Skeletal muscle satellite cell (primary cell): ENCODE results near the gene SDK1.
"Not testable (repeated sequence)": the region's sequence is repeated elsewhere in the genome, so short reads cannot be mapped to it uniquely, and the experiment has no call there.

Source experiments
- H3K27me3 ChIP-seq: 2 replicates; pipeline ENCODE4 v1.7.0; 2013; ENCODE audit warnings: low read length; ENCODE audit not compliant: control insufficient read depth, insufficient read depth
- H3K36me3 ChIP-seq: 2 replicates; pipeline ENCODE4 v1.7.0; 2013; ENCODE audit warnings: mild to moderate bottlenecking, control low read depth, low read length; ENCODE audit not compliant: insufficient read depth
- H3K4me1 ChIP-seq: 2 replicates; pipeline ENCODE4 v1.7.0; 2013; ENCODE audit warnings: low read length; ENCODE audit not compliant: control insufficient read depth, insufficient read depth
- H3K4me2 ChIP-seq: 2 replicates; pipeline ENCODE4 v1.7.0; 2013; ENCODE audit warnings: mild to moderate bottlenecking, low read length
- H3K4me3 ChIP-seq: 2 replicates; pipeline ENCODE4 v1.7.0; 2013; ENCODE audit warnings: low read length
- H3K9ac ChIP-seq: 2 replicates; pipeline ENCODE4 v1.7.0; 2013; ENCODE audit warnings: mild to moderate bottlenecking, low read depth, low read length, moderate library complexity
- H3K9me3 ChIP-seq: replicated peaks from 2 replicates; pipeline ENCODE4 v1.7.0; 2013; ENCODE audit warnings: mild to moderate bottlenecking, control low read depth, low read length

SDK1 gene

GRCh38 chr7:4079366-4079765, 778.3 kb downstream of the SDK1 start:
- Histone ChIP-seq H3K4me3 (no peak overlapping the region), H3K9ac (no peak overlapping the region), H3K36me3 (peaks cover 6% of the 10 kb centered on the region), H3K4me1 (no peaks in the 10 kb centered on the region), H3K4me2 (no peak overlapping the region), H3K27me3 (no peaks in the 10 kb centered on the region), H3K9me3 (no peaks in the 10 kb centered on the region)

GRCh38 chr7:4079956-4080355, 778.9 kb downstream of the SDK1 start:
- no peaks in the 10 kb centered on the region for H3K9me3 ChIP-seq
- no peak overlapping the region for H3K4me3 ChIP-seq
- no peak overlapping the region for H3K9ac ChIP-seq
- H3K4me2 ChIP-seq, result no peak overlapping the region
- H3K36me3 ChIP-seq, result peaks cover 6% of the 10 kb centered on the region
- no peaks in the 10 kb centered on the region for H3K27me3 ChIP-seq
- H3K4me1 ChIP-seq, result no peaks in the 10 kb centered on the region

GRCh38 chr7:4080954-4081353, 779.9 kb downstream of the SDK1 start:
- Histone ChIP-seq H3K27me3 (no peaks in the 10 kb centered on the region), H3K4me3 (no peak overlapping the region), H3K36me3 (peaks cover 6% of the 10 kb centered on the region), H3K4me1 (no peaks in the 10 kb centered on the region), H3K4me2 (no peak overlapping the region), H3K9me3 (no peaks in the 10 kb centered on the region), H3K9ac (no peak overlapping the region)

- Histone ChIP-seq H3K4me2 (no peak overlapping the region), H3K9me3 (no peaks in the 10 kb centered on the region), H3K9ac (no peak overlapping the region), H3K27me3 (no peaks in the 10 kb centered on the region), H3K4me3 (no peak overlapping the region), H3K36me3 (no peaks in the 10 kb centered on the region), H3K4me1 (no peaks in the 10 kb centered on the region)
Observed at GRCh38 chr7:4083513-4083912, 782.5 kb downstream of the SDK1 start.

GRCh38 chr7:4084271-4084670, 783.2 kb downstream of the SDK1 start:
- no peaks in the 10 kb centered on the region for H3K27me3 ChIP-seq
- no peaks in the 10 kb centered on the region for H3K36me3 ChIP-seq
- no peak overlapping the region for H3K4me3 ChIP-seq
- no peak overlapping the region for H3K9ac ChIP-seq
- H3K4me2 ChIP-seq, result no peak overlapping the region
- H3K9me3 ChIP-seq, result no peaks in the 10 kb centered on the region
- no peaks in the 10 kb centered on the region for H3K4me1 ChIP-seq

GRCh38 chr7:4085937-4086691, 785.1 kb downstream of the SDK1 start:
- H3K4me1 ChIP-seq, result no peaks in the 10 kb centered on the region
- H3K9me3 ChIP-seq, result no peaks in the 10 kb centered on the region
- H3K4me2 ChIP-seq, result no peak overlapping the region
- H3K9ac ChIP-seq, result no peak overlapping the region
- H3K36me3 ChIP-seq, result no peaks in the 10 kb centered on the region
- no peak overlapping the region for H3K4me3 ChIP-seq
- H3K27me3 ChIP-seq, result no peaks in the 10 kb centered on the region

- Histone ChIP-seq H3K4me2 (no peak overlapping the region), H3K9me3 (no peaks in the 10 kb centered on the region), H3K36me3 (no peaks in the 10 kb centered on the region), H3K4me1 (no peaks in the 10 kb centered on the region), H3K9ac (no peak overlapping the region), H3K4me3 (no peak overlapping the region), H3K27me3 (no peaks in the 10 kb centered on the region)
Observed at GRCh38 chr7:4086723-4087122, 785.7 kb downstream of the SDK1 start.

- Histone ChIP-seq H3K4me3 (no peak overlapping the region), H3K4me2 (no peak overlapping the region), H3K4me1 (no peaks in the 10 kb centered on the region), H3K36me3 (no peaks in the 10 kb centered on the region), H3K9me3 (no peaks in the 10 kb centered on the region), H3K27me3 (no peaks in the 10 kb centered on the region), H3K9ac (no peak overlapping the region)
Observed at GRCh38 chr7:4091767-4092166, 790.7 kb downstream of the SDK1 start.

- Histone ChIP-seq H3K4me3 (no peak overlapping the region), H3K4me1 (no peaks in the 10 kb centered on the region), H3K27me3 (no peaks in the 10 kb centered on the region), H3K36me3 (no peaks in the 10 kb centered on the region), H3K9me3 (no peaks in the 10 kb centered on the region), H3K9ac (no peak overlapping the region), H3K4me2 (no peak overlapping the region)
Observed at GRCh38 chr7:4093035-4093434, 792.0 kb downstream of the SDK1 start.

GRCh38 chr7:4093483-4093882, 792.4 kb downstream of the SDK1 start:
- Histone ChIP-seq H3K27me3 (no peaks in the 10 kb centered on the region), H3K4me1 (no peaks in the 10 kb centered on the region), H3K9ac (no peak overlapping the region), H3K36me3 (no peaks in the 10 kb centered on the region), H3K4me3 (no peak overlapping the region), H3K4me2 (no peak overlapping the region), H3K9me3 (no peaks in the 10 kb centered on the region)

GRCh38 chr7:4094158-4094557, 793.1 kb downstream of the SDK1 start:
- not testable (repeated sequence) for H3K27me3 ChIP-seq, H3K4me1 ChIP-seq, H3K4me3 ChIP-seq, H3K9ac ChIP-seq, H3K4me2 ChIP-seq, H3K36me3 ChIP-seq, H3K9me3 ChIP-seq

- Histone ChIP-seq H3K9me3 (no peaks in the 10 kb centered on the region), H3K4me1 (no peaks in the 10 kb centered on the region), H3K9ac (no peak overlapping the region), H3K4me2 (no peak overlapping the region), H3K36me3 (no peaks in the 10 kb centered on the region), H3K4me3 (no peak overlapping the region), H3K27me3 (no peaks in the 10 kb centered on the region)
Observed at GRCh38 chr7:4097001-4097609, 796.1 kb downstream of the SDK1 start.
